ENCODE results near the gene LRBA. TPM values are rescaled to one million over a fixed set of nuclear protein-coding genes. Genes with fewer than 3 reads are reported as not detected.
"Not testable (repeated sequence)": the region's sequence is repeated elsewhere in the genome, so short reads cannot be mapped to it uniquely, and the experiment has no call there.

Gene LRBA
- total and polyA plus RNA-seq, 9 of the 15 experiments (the other 6 are each of a cell fraction or from before 2014, with no cell fraction given) = 24.2 to 88.7 (median 59.7) TPM

GRCh38 chr4:151014521-151015458 lies at the start of gene LRBA (continued):
- TF ChIP-seq SMARCC2 (IDR thresholded peaks at IDR 0.05; ENCODE audit: low read depth) = no peak
- TF ChIP-seq SIN3A (IDR thresholded peaks at IDR 0.05; ENCODE audit: borderline replicate concordance in 2 of 2, control insufficient read depth in 1 of 2, low read depth in 2 of 2, low read length in 2 of 2) = no peak; a peak in 1 of 4 replicates
- no peak; a peak in 1 of 4 replicates for TF ChIP-seq RAD21 (CRISPR knock-in tag; conservative IDR thresholded peaks at IDR 0.05 in 1 of 2, IDR thresholded peaks at IDR 0.05 in 1 of 2)
- no peak for TF ChIP-seq TRIM24 (IDR thresholded peaks at IDR 0.05)
- 0 out of 2 replicates have a peak, but pooled peaks have one; percentile 36 for TF ChIP-seq GATAD2A (IDR thresholded peaks at IDR 0.05)
- no peak for TF ChIP-seq ZNF764 (CRISPR knock-in tag; IDR thresholded peaks at IDR 0.05; ENCODE audit: low read depth)
- TF ChIP-seq, protein P1, sequence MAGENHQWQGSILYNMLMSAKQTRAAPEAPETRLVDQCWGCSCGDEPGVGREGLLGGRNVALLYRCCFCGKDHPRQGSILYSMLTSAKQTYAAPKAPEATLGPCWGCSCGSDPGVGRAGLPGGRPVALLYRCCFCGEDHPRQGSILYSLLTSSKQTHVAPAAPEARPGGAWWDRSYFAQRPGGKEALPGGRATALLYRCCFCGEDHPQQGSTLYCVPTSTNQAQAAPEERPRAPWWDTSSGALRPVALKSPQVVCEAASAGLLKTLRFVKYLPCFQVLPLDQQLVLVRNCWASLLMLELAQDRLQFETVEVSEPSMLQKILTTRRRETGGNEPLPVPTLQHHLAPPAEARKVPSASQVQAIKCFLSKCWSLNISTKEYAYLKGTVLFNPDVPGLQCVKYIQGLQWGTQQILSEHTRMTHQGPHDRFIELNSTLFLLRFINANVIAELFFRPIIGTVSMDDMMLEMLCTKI (IDR thresholded peaks at IDR 0.05; ENCODE audit: partially characterized antibody) = no peak
- no peak for TF ChIP-seq HSF4 (CRISPR knock-in tag; IDR thresholded peaks at IDR 0.05; ENCODE audit: borderline replicate concordance)
- TF ChIP-seq IRF2 (CRISPR knock-in tag; IDR thresholded peaks at IDR 0.05) = no peak
- TF ChIP-seq KDM4B (IDR thresholded peaks at IDR 0.05; ENCODE audit: borderline replicate concordance in 2 of 2, low read depth in 1 of 2) = no peak

- H3K27ac ChIP-seq (ENCODE audit: extremely low read depth, low read depth, low read length); DNase-seq (ENCODE audit: extremely low read depth in 1 of 4, low spot score in 3 of 4); H3K4me1 ChIP-seq (replicated peaks in 1 of 2; ENCODE audit: control insufficient read depth in 2 of 2, insufficient read depth in 2 of 2, low read length in 2 of 2); H3K36me3 ChIP-seq (ENCODE audit: control insufficient read depth, insufficient read depth, low read length); H3K4me2 ChIP-seq (ENCODE audit: insufficient read depth, low read length); H4K20me1 ChIP-seq (replicated peaks; ENCODE audit: control insufficient read depth, insufficient read depth, low read length); H3K79me2 ChIP-seq (ENCODE audit: control insufficient read depth, insufficient read depth, low read length); CTCF ChIA-PET (ENCODE audit: low intra/inter-chr PET ratio); ATAC-seq; FAIRE-seq; H3K9me1 ChIP-seq (ENCODE audit: control insufficient read depth, insufficient read depth, low read length); intact Hi-C loops (cut with micrococcal nuclease); H3K27me3 ChIP-seq (ENCODE audit: control insufficient read depth in 2 of 2, insufficient read depth in 2 of 2, low read length in 2 of 2); in situ Hi-C loops (cut with MboI); H3K9ac ChIP-seq (ENCODE audit: insufficient read depth in 1 of 2, low read depth in 2 of 2, low read length in 2 of 2); H2AFZ ChIP-seq (ENCODE audit: low read depth, low read length); BruUV-seq (replicated peaks); H3K9me3 ChIP-seq (replicated peaks; ENCODE audit: control insufficient read depth, insufficient read depth, low read depth, low read length); H3K4me3 ChIP-seq: not testable (repeated sequence)
- POLR2A ChIA-PET = interaction anchor here (1.2 kb wide), 1 partner anchor 31 kb away, joined by 3 read pairs; no protein-coding TSS in a partner anchor
- 80% methylated on average over 3 of the region's 3 CpGs for WGBS (ENCODE audit: insufficient coverage, low coverage, missing lambda C conversion rate)
Measured at GRCh38 chr4:151063143-151063542, 48.1 kb upstream of the LRBA start.

Measured in K562 (cell line).